GM20431 (cell line): Measurements from ENCODE around the gene SSH3.

Experiments
- in situ Hi-C: fragments of 300-500 bp; cut with MseI, MboI; formaldehyde crosslinking; loops from one replicate; pipeline ENCODE4 v1.15.0; 2020; ENCODE audit warnings: low sequenced_read_pairs; ENCODE audit not compliant: unreplicated experiment

SSH3 gene

DNA sequence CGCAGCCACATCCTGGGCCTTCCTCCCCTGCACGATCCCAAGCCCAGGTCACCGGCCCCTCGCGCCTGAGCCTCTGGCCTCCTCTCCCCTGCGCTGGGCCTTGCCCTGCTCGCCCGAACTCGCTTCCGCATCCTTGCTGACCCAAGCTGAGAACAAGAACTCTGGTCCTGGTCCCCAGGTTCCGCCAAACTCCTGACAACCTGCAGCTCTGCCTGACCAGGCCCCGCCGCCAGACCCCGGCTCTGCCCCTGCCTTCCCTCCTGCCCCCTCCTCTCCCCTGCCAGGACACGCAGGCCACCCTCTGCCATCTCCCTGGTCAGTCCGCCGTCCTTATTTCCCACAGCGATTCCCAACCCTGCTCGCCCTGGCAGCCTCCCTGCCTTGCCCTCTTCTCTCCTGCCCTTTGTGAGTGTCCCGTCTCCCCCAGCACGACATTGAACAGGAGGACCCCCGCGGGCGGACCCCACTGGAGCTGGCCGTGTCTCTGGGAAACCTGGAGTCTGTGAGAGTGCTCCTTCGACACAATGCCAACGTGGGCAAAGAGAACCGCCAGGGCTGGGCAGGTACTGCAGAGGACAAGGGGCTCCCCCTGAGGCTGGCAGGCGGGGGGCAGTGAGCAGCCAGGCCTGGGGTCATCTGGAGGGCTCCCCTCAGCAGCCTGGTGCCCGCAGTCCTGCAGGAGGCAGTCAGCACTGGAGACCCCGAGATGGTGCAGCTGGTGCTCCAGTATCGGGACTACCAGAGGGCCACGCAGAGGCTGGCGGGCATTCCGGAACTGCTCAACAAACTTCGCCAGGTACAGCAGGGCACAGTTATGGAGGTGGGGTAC, 13.5 kb upstream of the SSH3 start:
- in situ Hi-C loops, result no loop called here

DNA sequence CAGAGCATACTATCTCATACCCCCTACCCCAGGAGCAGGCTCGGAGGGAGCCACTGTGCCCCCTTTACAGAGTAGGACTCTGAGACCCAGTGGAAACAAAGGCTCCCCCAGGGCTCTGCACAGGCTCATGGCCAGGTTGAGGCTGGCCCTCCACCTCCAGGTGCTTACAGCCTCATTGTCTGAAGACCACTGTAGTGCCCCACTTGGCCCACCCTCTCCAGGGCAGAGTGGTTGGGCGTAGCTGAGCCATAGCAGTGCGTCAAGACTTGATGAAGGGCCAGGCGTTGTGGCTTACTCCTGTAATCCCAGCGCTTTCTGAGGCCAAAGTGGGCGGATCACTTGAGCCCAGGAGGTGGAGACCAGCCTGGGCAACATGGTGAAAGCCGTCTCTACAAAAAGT, 12.5 kb upstream of the SSH3 start:
- in situ Hi-C loops, result no loop called here

DNA sequence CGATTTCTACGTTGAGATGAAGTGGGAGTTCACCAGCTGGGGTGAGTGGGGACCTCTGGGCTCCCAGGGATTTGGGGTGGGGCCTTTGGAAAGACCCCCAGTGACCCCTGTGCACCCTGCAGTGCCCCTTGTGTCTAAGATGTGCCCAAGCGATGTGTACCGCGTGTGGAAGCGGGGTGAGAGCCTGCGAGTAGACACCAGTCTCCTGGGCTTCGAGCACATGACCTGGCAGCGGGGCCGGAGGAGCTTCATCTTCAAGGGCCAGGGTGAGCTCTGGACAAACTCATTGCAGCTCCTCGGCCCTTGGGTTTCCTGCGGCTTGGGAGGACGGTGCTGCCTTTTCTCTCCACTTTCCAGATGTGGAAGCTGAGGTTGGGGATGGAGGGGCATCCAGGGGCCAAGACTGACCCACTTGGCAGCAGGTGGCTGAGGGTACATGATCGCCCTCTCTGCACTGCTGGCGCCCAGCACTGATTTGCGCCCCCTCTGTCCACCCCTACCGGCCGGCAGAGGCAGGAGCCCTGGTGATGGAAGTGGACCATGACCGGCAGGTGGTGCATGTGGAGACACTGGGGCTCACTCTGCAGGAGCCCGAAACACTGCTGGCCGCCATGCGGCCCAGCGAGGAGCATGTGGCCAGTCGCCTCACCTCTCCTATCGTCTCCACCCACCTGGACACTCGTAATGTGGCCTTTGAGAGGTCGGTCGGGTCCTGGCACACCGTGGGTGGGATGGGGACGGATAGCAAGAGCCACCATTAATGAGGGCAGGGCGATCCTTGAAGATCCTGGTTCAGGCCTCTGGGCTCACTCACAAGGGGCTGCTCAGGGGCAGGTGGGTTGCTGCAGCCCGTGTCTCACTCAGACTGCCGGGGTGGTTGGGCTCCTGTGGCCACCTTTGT, 11.6 kb upstream of the SSH3 start:
- in situ Hi-C loops, result no loop called here

DNA sequence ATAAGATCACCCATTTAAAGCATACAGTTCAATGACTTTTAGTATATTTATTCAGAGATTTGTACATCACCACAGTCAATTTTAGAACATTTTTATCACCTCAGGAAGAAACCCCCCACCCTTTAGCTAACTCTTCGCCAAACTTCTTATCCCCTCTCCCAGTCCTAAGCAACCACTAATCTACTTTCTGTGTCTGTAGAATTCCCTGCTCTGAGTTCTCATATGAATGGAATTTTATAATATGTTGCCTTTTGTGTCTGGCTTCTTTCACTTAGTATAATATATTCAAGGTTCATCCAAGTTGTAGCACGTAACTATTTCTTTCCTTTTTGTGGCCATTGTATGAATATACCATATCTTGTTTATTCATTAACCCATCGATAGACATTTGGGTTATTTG, 10.7 kb upstream of the SSH3 start:
- in situ Hi-C loops, result no loop called here

- in situ Hi-C loops, result no loop called here
Observed at GRCh38 chr11:67293090-67293489, 10.2 kb upstream of the SSH3 start.

GRCh38 chr11:67295846-67296245, 7.5 kb upstream of the SSH3 start:
- in situ Hi-C loops, result no loop called here

DNA sequence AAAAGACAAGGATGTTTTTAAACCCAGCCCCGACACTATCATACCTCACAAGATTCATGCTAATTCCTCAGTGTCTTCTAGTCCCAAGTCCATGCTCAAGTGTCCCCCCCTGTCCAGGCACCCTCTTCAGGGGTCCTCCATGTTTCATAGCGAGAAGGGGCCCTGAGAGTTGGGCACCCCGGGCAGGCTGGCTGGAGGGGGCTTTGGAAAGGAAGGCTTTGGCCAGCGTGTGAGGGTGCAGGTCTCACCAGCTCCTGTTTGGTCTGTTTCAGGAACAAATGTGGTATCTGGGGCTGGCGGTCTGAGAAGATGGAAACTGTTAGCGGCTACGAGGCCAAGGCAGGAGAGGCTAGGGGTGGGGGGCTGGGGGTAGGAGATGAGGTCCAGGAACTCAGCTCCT, 4.5 kb upstream of the SSH3 start:
- in situ Hi-C loops, result no loop called here

- in situ Hi-C loops, result no loop called here
Observed at GRCh38 chr11:67299471-67300191, 3.7 kb upstream of the SSH3 start.

- in situ Hi-C loops, result no loop called here
Observed at GRCh38 chr11:67300256-67300755, 3.0 kb upstream of the SSH3 start.

- in situ Hi-C loops, result no loop called here
Observed at GRCh38 chr11:67300756-67301312, 2.5 kb upstream of the SSH3 start.

GRCh38 chr11:67301313-67301921, 1.9 kb upstream of the SSH3 start:
- in situ Hi-C loops, result no loop called here

DNA sequence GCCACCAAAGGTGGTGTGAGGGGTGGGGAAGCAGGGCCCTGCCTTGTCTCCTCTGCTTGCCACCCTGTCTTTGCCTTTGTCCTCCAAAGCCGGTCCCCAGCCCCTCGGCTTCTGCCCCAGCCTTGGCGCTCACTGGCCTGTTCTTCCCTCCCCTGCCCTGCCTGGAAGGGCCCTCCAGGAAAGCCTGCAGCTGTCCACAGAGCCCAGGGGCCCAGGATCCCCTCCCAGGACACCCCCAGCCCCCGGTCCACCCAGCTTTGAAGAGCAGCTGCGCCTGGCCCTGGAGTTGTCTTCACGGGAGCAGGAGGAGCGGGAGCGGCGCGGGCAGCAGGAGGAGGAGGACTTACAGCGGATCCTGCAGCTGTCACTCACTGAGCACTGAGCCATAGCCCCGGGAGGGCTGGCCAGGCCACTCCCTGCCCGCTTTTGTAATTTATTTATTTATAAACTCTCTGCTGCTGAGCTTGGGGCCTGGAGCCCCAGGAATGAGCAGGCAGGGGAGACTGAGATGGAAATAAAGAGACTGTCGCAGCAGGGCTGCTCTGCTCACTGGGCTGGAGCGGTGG, 1.3 kb upstream of the SSH3 start:
- in situ Hi-C loops, result no loop called here

DNA sequence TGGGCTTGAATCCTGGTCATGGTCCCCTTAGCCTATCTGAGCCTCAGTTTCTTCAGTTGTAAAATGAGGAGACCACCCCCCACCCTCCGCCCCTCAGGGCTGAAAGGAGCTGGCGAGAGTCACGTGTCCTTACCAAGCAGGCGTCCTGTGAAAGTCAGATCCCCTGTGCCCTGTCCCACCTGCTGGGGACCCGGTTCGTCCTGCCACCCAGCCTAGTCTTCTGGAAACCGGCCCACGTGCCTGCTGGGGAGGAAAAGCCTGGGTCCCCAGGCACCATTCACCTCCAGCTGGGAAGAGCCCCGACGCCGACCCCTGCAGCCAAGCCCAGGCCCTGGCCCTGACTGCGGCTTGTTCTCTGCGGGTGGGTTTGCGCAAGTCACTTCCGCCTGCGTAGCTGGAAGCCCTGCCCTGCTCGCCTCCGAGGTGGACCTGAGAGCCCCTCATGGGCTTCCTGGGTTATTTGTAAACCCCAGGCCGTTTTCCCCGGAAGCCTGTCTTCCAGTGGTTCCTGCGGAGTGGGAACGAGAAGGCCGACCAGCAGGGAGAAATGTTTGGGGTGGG, 679 bp upstream of the SSH3 start:
- in situ Hi-C loops, result no loop called here

DNA sequence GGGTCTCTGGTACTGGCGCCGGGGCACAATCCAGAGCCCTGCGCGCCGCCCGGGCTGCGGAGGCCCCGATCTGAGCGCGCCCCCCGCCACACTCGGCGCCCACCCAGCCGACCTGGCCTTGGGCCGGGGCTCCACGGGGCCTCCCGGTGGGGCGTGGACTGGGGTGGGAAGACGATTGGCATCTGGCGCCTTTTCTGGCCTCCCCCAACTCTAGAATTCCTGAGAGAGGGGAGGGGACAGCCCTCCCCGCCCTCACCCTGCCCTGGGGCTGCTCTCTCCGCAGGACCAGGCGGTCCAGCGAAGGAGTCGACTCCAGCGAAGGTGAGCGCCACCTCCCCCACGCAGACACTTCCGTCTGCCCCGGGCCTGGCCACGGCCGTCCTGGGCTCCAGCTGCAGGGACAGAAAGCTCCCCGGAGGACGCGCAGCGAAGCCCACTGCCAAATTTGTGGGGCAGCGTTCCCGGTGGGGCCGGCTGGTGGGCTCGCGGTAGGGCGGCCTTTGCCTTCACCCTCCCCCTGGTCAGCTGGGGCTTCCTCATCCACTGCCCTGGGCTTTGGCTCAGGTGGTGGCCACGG, 593 bp downstream of the SSH3 start:
- in situ Hi-C loops, result no loop called here

DNA sequence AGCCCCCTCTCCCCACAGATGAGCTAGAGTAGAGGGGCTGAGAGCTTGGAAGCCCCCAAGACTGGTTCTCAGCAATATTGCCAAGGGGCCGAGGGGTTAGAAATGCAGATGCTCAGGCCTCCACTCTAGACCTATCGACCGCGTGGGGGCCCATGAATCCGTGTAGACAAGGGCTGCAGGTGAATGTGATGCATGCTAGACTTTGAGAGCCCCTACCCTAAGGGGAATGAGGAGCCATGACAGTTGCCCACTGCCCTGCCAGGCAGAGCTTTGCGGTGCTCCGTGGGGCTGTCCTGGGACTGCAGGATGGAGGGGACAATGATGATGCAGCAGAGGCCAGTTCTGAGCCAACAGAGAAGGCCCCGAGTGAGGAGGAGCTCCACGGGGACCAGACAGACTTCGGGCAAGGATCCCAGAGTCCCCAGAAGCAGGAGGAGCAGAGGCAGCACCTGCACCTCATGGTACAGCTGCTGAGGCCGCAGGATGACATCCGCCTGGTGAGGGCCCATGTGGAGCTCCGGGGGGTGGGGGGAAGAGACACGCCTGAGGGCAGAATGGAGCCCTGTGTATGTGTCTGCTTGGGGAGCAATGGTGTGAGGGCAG, 1.3 kb downstream of the SSH3 start:
- in situ Hi-C loops, result no loop called here

GRCh38 chr11:67306769-67307544, 3.6 kb downstream of the SSH3 start:
- in situ Hi-C loops, result no loop called here

DNA sequence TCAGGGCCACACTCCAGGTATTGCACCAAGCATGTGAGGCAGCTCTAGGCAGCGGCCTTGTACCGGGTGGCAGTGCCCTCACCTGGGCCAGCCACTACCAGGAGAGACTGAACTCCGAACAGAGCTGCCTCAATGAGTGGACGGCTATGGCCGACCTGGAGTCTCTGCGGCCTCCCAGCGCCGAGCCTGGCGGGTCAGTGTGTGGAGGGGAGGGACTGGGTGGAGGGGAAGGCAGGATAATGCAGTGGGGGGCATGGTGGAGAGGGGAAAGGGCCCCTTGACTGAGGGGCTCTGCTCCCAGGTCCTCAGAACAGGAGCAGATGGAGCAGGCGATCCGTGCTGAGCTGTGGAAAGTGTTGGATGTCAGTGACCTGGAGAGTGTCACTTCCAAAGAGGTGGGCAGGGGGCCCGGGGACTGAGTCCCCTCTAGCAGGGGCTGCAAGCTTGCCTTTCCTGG, 4.2 kb downstream of the SSH3 start:
- in situ Hi-C loops, result no loop called here
